ENCODE results near the gene STAT5A. TPM values are rescaled to one million over a fixed set of nuclear protein-coding genes. Genes with fewer than 3 reads are reported as not detected.
A peak's percentile ranks its signal among the peaks of the same experiment; 100 is the strongest.

Gene STAT5A
- total and polyA plus RNA-seq, 9 of the 15 experiments (the other 6 are each of a cell fraction or from before 2014, with no cell fraction given) = 79.9 to 415 (median 196) TPM

DNA sequence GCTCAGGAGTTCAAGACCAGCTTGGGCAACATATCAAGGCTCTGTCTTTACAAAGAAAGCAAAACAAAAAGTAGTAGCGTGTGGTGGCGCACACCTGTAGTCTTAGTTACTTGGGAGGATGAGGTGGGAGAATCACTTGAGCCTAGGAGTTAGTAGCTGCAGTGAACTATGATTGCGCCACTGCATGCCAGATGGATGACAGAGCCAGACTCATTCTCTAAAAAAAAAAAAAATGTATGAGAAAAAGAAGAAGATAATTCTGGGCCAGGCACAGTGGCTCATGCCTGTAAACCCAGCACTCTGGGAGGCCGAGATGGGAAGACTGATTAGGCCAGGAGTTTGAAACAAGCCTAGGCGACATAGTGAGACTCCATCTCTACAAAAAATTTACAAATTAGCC lies 40.6 kb upstream of the STAT5A start (continued):
- no peak for TF ChIP-seq TCF15 (CRISPR knock-in tag; IDR thresholded peaks at IDR 0.05)
- no peak for TF ChIP-seq ZSCAN32 (CRISPR knock-in tag; IDR thresholded peaks at IDR 0.05)
- peak; percentile 72 for TF ChIP-seq CEBPB (tag; IDR thresholded peaks at IDR 0.05)
- TF ChIP-seq MEF2D (tag; conservative IDR thresholded peaks at IDR 0.05; ENCODE audit: low read depth) = no peak
- TF ChIP-seq HNRNPUL1 (IDR thresholded peaks at IDR 0.05; ENCODE audit: low read length) = no peak
- TF ChIP-seq EHMT2 (IDR thresholded peaks at IDR 0.05) = no peak
- no peak for TF ChIP-seq ZNF740 (CRISPR knock-in tag; IDR thresholded peaks at IDR 0.05)
- no peak for TF ChIP-seq ZNF740 (tag; IDR thresholded peaks at IDR 0.05)
- TF ChIP-seq SREBF2 (CRISPR knock-in tag; IDR thresholded peaks at IDR 0.05) = no peak
- TF ChIP-seq KAT8 (IDR thresholded peaks at IDR 0.05; ENCODE audit: low read depth) = no peak
- no peak for TF ChIP-seq E2F6 (IDR thresholded peaks at IDR 0.05; ENCODE audit: borderline replicate concordance in 1 of 2, extremely low read depth in 1 of 2, insufficient read depth in 1 of 2, insufficient read length in 1 of 2, low read depth in 1 of 2, low read length in 1 of 2, poor library complexity in 1 of 2, severe bottlenecking in 1 of 2)
- 0 out of 2 replicates have a peak, but pooled peaks have one; percentile 33 for TF ChIP-seq HDAC2 (IDR thresholded peaks at IDR 0.05)
- no peak for TF ChIP-seq RFX7 (CRISPR knock-in tag; IDR thresholded peaks at IDR 0.05)
- TF ChIP-seq HMG20A (CRISPR knock-in tag; conservative IDR thresholded peaks at IDR 0.05) = no peak
- TF ChIP-seq, protein P1, sequence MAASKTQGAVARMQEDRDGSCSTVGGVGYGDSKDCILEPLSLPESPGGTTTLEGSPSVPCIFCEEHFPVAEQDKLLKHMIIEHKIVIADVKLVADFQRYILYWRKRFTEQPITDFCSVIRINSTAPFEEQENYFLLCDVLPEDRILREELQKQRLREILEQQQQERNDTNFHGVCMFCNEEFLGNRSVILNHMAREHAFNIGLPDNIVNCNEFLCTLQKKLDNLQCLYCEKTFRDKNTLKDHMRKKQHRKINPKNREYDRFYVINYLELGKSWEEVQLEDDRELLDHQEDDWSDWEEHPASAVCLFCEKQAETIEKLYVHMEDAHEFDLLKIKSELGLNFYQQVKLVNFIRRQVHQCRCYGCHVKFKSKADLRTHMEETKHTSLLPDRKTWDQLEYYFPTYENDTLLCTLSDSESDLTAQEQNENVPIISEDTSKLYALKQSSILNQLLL (CRISPR knock-in tag; IDR thresholded peaks at IDR 0.05; ENCODE audit: borderline replicate concordance) = no peak
- TF ChIP-seq CHD1 (IDR thresholded peaks at IDR 0.05; ENCODE audit: low read length) = no peak
- no peak for TF ChIP-seq ZNF75A (CRISPR knock-in tag; IDR thresholded peaks at IDR 0.05)
- TF ChIP-seq U2AF2 (optimal IDR thresholded peaks at IDR 0.05; ENCODE audit: low read depth, low read length) = no peak
- no peak for TF ChIP-seq ZNF263 (CRISPR knock-in tag; IDR thresholded peaks at IDR 0.05; ENCODE audit: borderline replicate concordance)
- no peak for TF ChIP-seq TARDBP (IDR thresholded peaks at IDR 0.05)
- peak in 1 of 2 experiments; percentile 58; a peak in 2 of 4 replicates for TF ChIP-seq TRIM24 (IDR thresholded peaks at IDR 0.05)
- no peak for TF ChIP-seq FOXO4 (CRISPR knock-in tag; IDR thresholded peaks at IDR 0.05)
- TF ChIP-seq, protein P2, sequence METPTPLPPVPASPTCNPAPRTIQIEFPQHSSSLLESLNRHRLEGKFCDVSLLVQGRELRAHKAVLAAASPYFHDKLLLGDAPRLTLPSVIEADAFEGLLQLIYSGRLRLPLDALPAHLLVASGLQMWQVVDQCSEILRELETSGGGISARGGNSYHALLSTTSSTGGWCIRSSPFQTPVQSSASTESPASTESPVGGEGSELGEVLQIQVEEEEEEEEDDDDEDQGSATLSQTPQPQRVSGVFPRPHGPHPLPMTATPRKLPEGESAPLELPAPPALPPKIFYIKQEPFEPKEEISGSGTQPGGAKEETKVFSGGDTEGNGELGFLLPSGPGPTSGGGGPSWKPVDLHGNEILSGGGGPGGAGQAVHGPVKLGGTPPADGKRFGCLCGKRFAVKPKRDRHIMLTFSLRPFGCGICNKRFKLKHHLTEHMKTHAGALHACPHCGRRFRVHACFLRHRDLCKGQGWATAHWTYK (CRISPR knock-in tag; IDR thresholded peaks at IDR 0.05) = no peak
- TF ChIP-seq CBX1 (IDR thresholded peaks at IDR 0.05; ENCODE audit: low read depth) = peak; percentile 44; the same call in 1 of the 2 replicates

All from K562 (cell line).